ENCODE results near the gene ALX1.

- TF ChIP-seq CTCF (IDR thresholded peaks at IDR 0.05 in 4 of 5, conservative IDR thresholded peaks at IDR 0.05 in 1 of 5), result no peak
- no peak for TF ChIP-seq POLR2A (IDR thresholded peaks at IDR 0.05)
Observed at GRCh38 chr12:85257671-85258070, 22.3 kb upstream of the ALX1 start.
